ENCODE data around the gene FGF12.

FGF12 gene

GRCh38 chr3:192331749-192332385 lies 395.5 kb downstream of the FGF12 start:
- ChIA-PET POLR2A (no interaction called here), CTCF (interaction anchor here (1.7 kb wide), 1 partner anchor 20 kb away, joined by 3 read pairs; no protein-coding TSS in a partner anchor)
- no peak for DNase-seq (ENCODE audit: extremely low spot score)
- no peak for TF ChIP-seq CTCF (IDR thresholded peaks at IDR 0.05; ENCODE audit: control extremely low read depth, extremely low read depth, low read depth, missing control alignments)

GRCh38 chr3:192326656-192327055 lies 400.7 kb downstream of the FGF12 start:
- TF ChIP-seq CTCF (IDR thresholded peaks at IDR 0.05; ENCODE audit: control extremely low read depth, extremely low read depth, low read depth, missing control alignments) = no peak
- DNase-seq (ENCODE audit: extremely low spot score) = no peak
- POLR2A ChIA-PET = no interaction called here
- CTCF ChIA-PET = interaction anchor here (2.4 kb wide), 1 partner anchor 118 kb away, joined by 6 read pairs; no protein-coding TSS in a partner anchor

- POLR2A ChIA-PET = no interaction called here
- CTCF ChIA-PET = interaction anchor here (1.1 kb wide), 1 partner anchor 127 kb away, joined by 3 read pairs; no protein-coding TSS in a partner anchor
Measured at GRCh38 chr3:192317564-192317963, 409.8 kb downstream of the FGF12 start.

GRCh38 chr3:192313605-192314004 lies 413.7 kb downstream of the FGF12 start:
- ChIA-PET POLR2A (no interaction called here), CTCF (interaction anchor here (0.8 kb wide), 2 partner anchors 10 to 25 kb away, joined by 3 read pairs; no protein-coding TSS in a partner anchor)
- no peak for TF ChIP-seq CTCF (IDR thresholded peaks at IDR 0.05; ENCODE audit: control extremely low read depth, extremely low read depth, low read depth, missing control alignments)
- DNase-seq (ENCODE audit: extremely low spot score) = no peak

More at GRCh38 chr3:192317564-192317963, 409.8 kb downstream of the FGF12 start:
- no peak for DNase-seq (ENCODE audit: extremely low spot score)
- no peak for TF ChIP-seq CTCF (IDR thresholded peaks at IDR 0.05; ENCODE audit: control extremely low read depth, extremely low read depth, low read depth, missing control alignments)

- POLR2A ChIA-PET = no interaction called here
- no peak for DNase-seq (ENCODE audit: extremely low spot score)
- no peak for TF ChIP-seq CTCF (IDR thresholded peaks at IDR 0.05; ENCODE audit: control extremely low read depth, extremely low read depth, low read depth, missing control alignments)
- CTCF ChIA-PET = no interaction called here
Measured at GRCh38 chr3:192307631-192308030, 419.7 kb downstream of the FGF12 start.

- DNase-seq (ENCODE audit: extremely low spot score) = no peak
- ChIA-PET CTCF (interaction anchor here (0.9 to 1.8 kb wide), 2 partner anchors 10 to 11 kb away, joined by 3 to 5 read pairs; no protein-coding TSS in a partner anchor), POLR2A (no interaction called here)
- no peak for TF ChIP-seq CTCF (IDR thresholded peaks at IDR 0.05; ENCODE audit: control extremely low read depth, extremely low read depth, low read depth, missing control alignments)
Measured at GRCh38 chr3:192303235-192303634, 424.1 kb downstream of the FGF12 start.

Data from GM10248 (cell line).